ENCODE results near the gene NRG4.

The NRG4 gene

GRCh38 chr15:75903331-75904239 lies 108.6 kb downstream of the NRG4 start, which contains the start of gene FBXO22:
TSS of gene FBXO22 (plus strand) at chr15:75903878. CDS start at chr15:75903964, 86 bp downstream.
- TF ChIP-seq CTCF (IDR thresholded peaks at IDR 0.05; ENCODE audit: extremely low read depth, missing control alignments), result no peak
- DNase-seq (ENCODE audit: low spot score), result peak; percentile 86

- no peak for TF ChIP-seq CTCF (IDR thresholded peaks at IDR 0.05; ENCODE audit: extremely low read depth, missing control alignments)
- no peak for DNase-seq (ENCODE audit: low spot score)
These were observed 110.1 kb downstream of the NRG4 start for GRCh38 chr15:75902129-75902557.

GRCh38 chr15:75900577-75900976 lies 111.6 kb downstream of the NRG4 start:
- no peak for TF ChIP-seq CTCF (IDR thresholded peaks at IDR 0.05; ENCODE audit: extremely low read depth, missing control alignments)
- no peak for DNase-seq (ENCODE audit: low spot score)

- TF ChIP-seq CTCF (IDR thresholded peaks at IDR 0.05; ENCODE audit: extremely low read depth, missing control alignments), result no peak
- DNase-seq (ENCODE audit: low spot score), result no peak
These were observed 116.5 kb downstream of the NRG4 start for GRCh38 chr15:75895731-75896130.

GRCh38 chr15:75891895-75892294 lies 120.3 kb downstream of the NRG4 start:
- no peak for TF ChIP-seq CTCF (IDR thresholded peaks at IDR 0.05; ENCODE audit: extremely low read depth, missing control alignments)
- no peak for DNase-seq (ENCODE audit: low spot score)

All from GM20000 (cell line).